Sigmoid colon (tissue), 7 donors: Measurements from ENCODE around the gene NELFCD. TPM values are rescaled to one million over a fixed set of nuclear protein-coding genes. Genes with fewer than 3 reads are reported as not detected.

Experiments used
- DNase-seq: peaks from one replicate; pipeline ENCODE4 v3.0.0-alpha.2; 2019
- H3K27ac ChIP-seq, 4 donors: fragments of 200-600 bp; sonication (generic); one replicate each; pipeline ENCODE4 v1.5.1; 2016 to 2019; ENCODE audit warnings: mild to moderate bottlenecking in 1 of 4
- H3K27me3 ChIP-seq, 3 donors: fragments of 200-600 bp; sonication (generic); one replicate each; pipeline ENCODE4 v1.5.1; 2019; ENCODE audit warnings: mild to moderate bottlenecking in 1 of 3
- H3K36me3 ChIP-seq, 4 donors: fragments of 200-600 bp; sonication (generic); one replicate each; pipeline ENCODE4 v1.5.1; 2016 to 2019
- H3K4me1 ChIP-seq, 4 donors: fragments of 200-600 bp; sonication (generic); one replicate each; pipeline ENCODE4 v1.5.1; 2017 to 2019
- H3K4me3 ChIP-seq, 4 donors: fragments of 200-600 bp; sonication (generic); one replicate each; pipeline ENCODE4 v1.5.1; 2017 to 2019; ENCODE audit warnings: mild to moderate bottlenecking in 2 of 4, moderate library complexity in 1 of 4
- H3K9me3 ChIP-seq, 4 donors: fragments of 200-600 bp in 3 of 4; sonication (generic) in 3 of 4; one replicate each; pipeline versions ENCODE4 v1.5.1 to v1.6.1; 2013 to 2019
- CTCF ChIP-seq, 4 experiments: fragments of 450-650 bp in 3 of 4; fragments of 200-600 bp in 1 of 4; IDR thresholded peaks; one replicate each; pipeline ENCODE4 v1.5.1; 2016 to 2019; ENCODE audit warnings: antibody characterized with exemption in 4 of 4, mild to moderate bottlenecking in 3 of 4, moderate library complexity in 2 of 4
- EP300 ChIP-seq, 4 donors: sonication (generic); formaldehyde crosslinking; IDR thresholded peaks; one replicate each; pipeline ENCODE4 v1.6.1; 2017; ENCODE audit warnings: antibody characterized with exemption in 4 of 4
- POLR2A ChIP-seq, 2 donors: fragments of 450-650 bp; IDR thresholded peaks; one replicate each; pipeline ENCODE4 v1.6.1; 2016; ENCODE audit warnings: antibody characterized with exemption in 2 of 2, mild to moderate bottlenecking in 2 of 2, moderate library complexity in 2 of 2
- POLR2AphosphoS5 ChIP-seq, 4 donors: sonication (generic); formaldehyde crosslinking; IDR thresholded peaks; one replicate each; pipeline ENCODE4 v1.6.1; 2017; ENCODE audit warnings: antibody characterized with exemption in 4 of 4
- WGBS, 2 donors: extraction: QIAGEN DNeasy Blood & Tissue Kit; methylation state at CpG; one replicate each; pipeline ENCODE4 v1.1.7; 2013; 5-methylcytosine and 5-hydroxymethylcytosine counted together
- intact Hi-C: fragments of 100-400 bp; cut with DNase I; formaldehyde crosslinking; loops from one replicate; pipeline ENCODE4 v1.15.1; 2023
- polyA plus RNA-seq, 3 donors: library from polyadenylated mRNA; stranded (reverse); fragments of 200-250 nt; gene quantifications; one replicate each; pipeline ENCODE4 v1.2.3, GENCODE V29; 2013
- total RNA-seq, 4 donors: library from RNA; depleted of rRNA; stranded (reverse); fragments of >200 nt; gene quantifications; one replicate each; pipeline ENCODE4 v1.1.0, GENCODE V29; 2016
- donor health status: healthy with polysubstance abuse.
- donor health status: Bipolar disorder and iron deficiency.
- donor health status: healthy.

Gene NELFCD
- total and polyA plus RNA-seq, 7 donors: 22.7 to 53.2 (median 42.8) TPM

- TF ChIP-seq EP300 (IDR thresholded peaks at IDR 0.05): no peak
- no peak for TF ChIP-seq POLR2AphosphoS5 (IDR thresholded peaks at IDR 0.05)
- TF ChIP-seq POLR2A (IDR thresholded peaks at IDR 0.05): no peak
- no peak for TF ChIP-seq CTCF (IDR thresholded peaks at IDR 0.05)
- Histone ChIP-seq H3K27ac (no peak overlapping the region), H3K27me3 (no peaks in the 10 kb centered on the region), H3K4me1 (peaks cover 0 to 54% (median 52%) of the 10 kb centered on the region in 4 donors), H3K4me3 (no peak overlapping the region), H3K9me3 (no peaks in the 10 kb centered on the region), H3K36me3 (peaks cover 19 to 73% (median 33%) of the 10 kb centered on the region in 4 donors)
- intact Hi-C loops: no loop called here
- WGBS, 2 donors: 90 to 91% methylated on average over 8 of the region's 8 CpGs
- DNase-seq: no peak
Measured at GRCh38 chr20:59027741-59028320, 46.8 kb downstream of the NELFCD start.

DNA sequence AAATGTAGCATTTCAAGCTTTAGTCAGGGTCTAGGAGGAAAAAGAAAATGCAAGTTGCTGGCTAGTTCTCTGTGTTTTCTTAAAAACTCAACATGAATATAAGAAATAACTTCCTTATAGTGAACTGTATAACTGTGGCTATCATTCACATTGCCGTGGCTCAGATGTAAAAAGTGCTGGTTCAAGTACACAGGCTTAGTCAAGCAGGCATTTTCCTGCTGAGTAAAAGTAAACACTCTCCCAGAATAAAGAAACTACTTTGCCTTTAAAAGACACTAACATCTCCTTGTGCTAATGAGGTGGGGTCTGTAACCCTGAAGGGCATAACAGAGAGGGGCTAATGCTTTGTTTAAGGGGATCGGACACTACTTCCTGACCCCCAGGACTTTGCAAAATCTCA is 47.8 kb downstream of the NELFCD start:
- Histone ChIP-seq H3K4me3 (peak overlapping the region in 2 of 4 donors; percentile 3 to 4), H3K4me1 (peaks cover 0 to 58% (median 54%) of the 10 kb centered on the region in 4 donors), H3K27ac (peak overlapping the region in 1 of 4 donors; percentile 27)

DNA sequence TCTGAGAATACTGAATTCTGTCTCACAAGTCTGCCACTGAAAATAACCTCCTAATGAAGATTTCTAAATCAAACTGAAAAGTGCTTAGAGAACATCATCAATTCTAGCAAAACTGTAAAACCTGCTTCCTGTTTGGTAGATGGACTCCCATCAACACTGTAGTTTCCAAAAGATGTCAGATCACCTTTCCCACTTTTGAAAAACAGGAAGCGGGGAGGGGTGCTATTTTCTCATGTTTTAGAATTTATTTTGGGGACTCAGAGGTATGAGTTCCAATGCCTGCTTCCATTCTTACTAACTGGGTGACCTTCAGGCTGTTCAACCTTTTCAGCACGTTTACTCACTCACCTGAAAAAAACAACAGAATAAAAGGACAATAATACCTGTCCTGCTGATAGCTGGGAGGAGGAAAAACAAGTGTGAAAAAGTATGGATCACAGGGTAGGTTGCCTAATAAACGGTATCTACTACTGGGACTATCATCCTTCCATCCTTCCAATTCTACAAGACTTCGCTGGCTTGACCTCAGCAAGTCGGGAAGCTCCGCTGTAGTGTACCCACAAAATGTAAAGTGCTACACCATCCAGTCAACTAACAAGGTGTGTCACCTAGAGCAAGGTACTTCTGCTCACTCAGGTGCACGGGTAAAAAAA is 50.0 kb downstream of the NELFCD start:
- DNase-seq: no peak
- H3K27ac ChIP-seq: peak overlapping the region; percentile 88 to 94 (median 92)
- peaks cover 8 to 66% (median 25%) of the 10 kb centered on the region in 4 donors for H3K36me3 ChIP-seq
- intact Hi-C loops: loop anchor here (5.0 kb wide), 1 partner anchor 49 kb away; the partner anchor contains the start of gene NELFCD
- no peaks in the 10 kb centered on the region for H3K9me3 ChIP-seq
- no peaks in the 10 kb centered on the region for H3K27me3 ChIP-seq
- H3K4me3 ChIP-seq: peak overlapping the region; percentile 77 to 88 (median 82)
- TF ChIP-seq CTCF (IDR thresholded peaks at IDR 0.05): no peak
- no peak for TF ChIP-seq POLR2AphosphoS5 (IDR thresholded peaks at IDR 0.05)
- TF ChIP-seq POLR2A (IDR thresholded peaks at IDR 0.05): no peak
- no peak for TF ChIP-seq EP300 (IDR thresholded peaks at IDR 0.05)
- 43 to 60% methylated on average over 7 of the region's 7 CpGs for WGBS, 2 donors
- H3K4me1 ChIP-seq: peaks cover 0 to 58% (median 54%) of the 10 kb centered on the region in 4 donors

More for the DNA sequence above, 47.8 kb downstream of the NELFCD start:
- DNase-seq: no peak
- H3K9me3 ChIP-seq: no peaks in the 10 kb centered on the region
- no peaks in the 10 kb centered on the region for H3K27me3 ChIP-seq
- WGBS, 2 donors: 28 to 49% methylated on average over 2 of the region's 2 CpGs
- intact Hi-C loops: no loop called here
- H3K36me3 ChIP-seq: peaks cover 15 to 66% (median 24%) of the 10 kb centered on the region in 4 donors
- no peak for TF ChIP-seq CTCF (IDR thresholded peaks at IDR 0.05)
- no peak for TF ChIP-seq POLR2AphosphoS5 (IDR thresholded peaks at IDR 0.05)
- TF ChIP-seq EP300 (IDR thresholded peaks at IDR 0.05): no peak
- no peak for TF ChIP-seq POLR2A (IDR thresholded peaks at IDR 0.05)

DNA sequence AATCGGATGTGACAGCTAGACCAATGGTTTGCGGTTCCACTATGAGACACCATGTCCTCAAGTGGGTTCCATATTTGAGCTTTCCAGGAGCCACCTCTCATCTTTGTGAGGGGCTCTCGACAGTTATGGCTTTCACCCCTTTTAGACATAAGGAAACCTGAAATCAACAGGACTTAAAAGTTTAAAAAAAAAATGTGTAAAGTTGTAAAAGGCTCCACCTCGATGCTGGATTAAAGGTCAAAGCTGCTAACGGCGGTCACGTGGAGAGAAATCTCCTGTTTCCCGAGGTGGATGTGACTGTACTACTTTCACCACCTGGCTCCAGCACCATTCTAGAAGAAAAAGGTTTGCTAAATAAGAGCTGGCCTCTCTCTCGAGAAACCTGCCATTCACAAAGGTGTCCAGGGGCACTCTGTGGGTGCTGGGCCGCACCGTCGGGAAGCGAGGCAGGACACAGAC is 50.5 kb downstream of the NELFCD start:
- H3K36me3 ChIP-seq: peaks cover 11 to 66% (median 26%) of the 10 kb centered on the region in 4 donors
- 3 to 11% methylated on average over 13 of the region's 13 CpGs for WGBS, 2 donors

More for the DNA sequence above, 50.5 kb downstream of the NELFCD start:
- Histone ChIP-seq H3K27me3 (no peaks in the 10 kb centered on the region), H3K4me1 (peaks cover 0 to 56% (median 53%) of the 10 kb centered on the region in 4 donors), H3K4me3 (peak overlapping the region; percentile 77 to 88 (median 82)), H3K9me3 (no peaks in the 10 kb centered on the region), H3K27ac (peak overlapping the region; percentile 88 to 94 (median 92))
- DNase-seq: no peak
- intact Hi-C loops: loop anchor here (1.0 to 5.0 kb wide), 4 partner anchors 11 to 139 kb away; partner anchors contain the start of genes CTSZ, NELFCD and PRELID3B
- TF ChIP-seq EP300 (IDR thresholded peaks at IDR 0.05) (no peak), CTCF (IDR thresholded peaks at IDR 0.05) (no peak), POLR2A (IDR thresholded peaks at IDR 0.05) (no peak), POLR2AphosphoS5 (IDR thresholded peaks at IDR 0.05) (no peak)
